Middle frontal gyrus (tissue), 1 donor: ENCODE results near the gene UBB.
"Not testable (repeated sequence)": the region's sequence is repeated elsewhere in the genome, so short reads cannot be mapped to it uniquely, and the experiment has no call there.

ENCODE experiments used
- DNase-seq: peaks from one replicate; pipeline ENCODE4 v3.0.0-alpha.2; 2015; ENCODE audit warnings: low spot score; ENCODE audit errors: extremely low spot score

Gene UBB

DNA sequence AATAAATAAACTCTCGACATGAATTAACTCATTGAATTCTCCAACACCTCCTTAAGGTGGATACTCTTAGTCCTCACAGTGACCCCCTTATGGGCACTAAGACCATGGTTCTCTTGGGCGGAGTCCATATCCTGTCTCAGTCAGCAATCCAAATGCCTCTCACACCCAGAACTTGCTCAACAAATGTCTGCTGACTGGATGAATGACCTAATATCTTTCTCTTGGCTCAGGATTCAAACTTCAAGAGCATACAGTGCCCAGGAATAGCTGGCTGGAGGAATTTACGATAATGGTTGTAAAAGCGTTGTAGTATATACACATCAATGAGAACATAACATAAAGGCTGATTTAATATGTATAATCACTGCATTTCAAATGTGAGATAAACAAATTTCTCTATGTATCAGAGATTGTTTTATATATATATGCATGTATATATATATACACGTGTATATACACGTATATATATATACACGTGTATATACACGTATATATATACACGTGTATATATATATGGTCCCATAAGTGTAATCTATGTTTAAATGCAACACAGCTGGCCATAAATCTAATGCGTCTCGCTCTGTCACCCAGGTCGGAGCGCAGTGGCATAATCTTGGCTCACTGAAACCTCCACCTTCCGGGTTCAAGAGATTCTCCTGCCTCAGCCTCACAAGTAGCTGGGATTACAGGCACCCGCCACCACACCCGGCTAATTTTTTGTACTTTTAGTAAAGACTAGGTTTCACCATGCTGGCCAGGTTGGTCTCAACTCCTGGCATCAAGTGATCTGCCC, 6.5 kb upstream of the UBB start:
- no peak for DNase-seq

- DNase-seq, result peak; percentile 52
These were observed 3.0 kb upstream of the UBB start for GRCh38 chr17:16377941-16378341.

GRCh38 chr17:16378636-16379282, 2.1 kb upstream of the UBB start:
- DNase-seq, result no peak

GRCh38 chr17:16379654-16380053, 1.2 kb upstream of the UBB start:
- no peak for DNase-seq

DNA sequence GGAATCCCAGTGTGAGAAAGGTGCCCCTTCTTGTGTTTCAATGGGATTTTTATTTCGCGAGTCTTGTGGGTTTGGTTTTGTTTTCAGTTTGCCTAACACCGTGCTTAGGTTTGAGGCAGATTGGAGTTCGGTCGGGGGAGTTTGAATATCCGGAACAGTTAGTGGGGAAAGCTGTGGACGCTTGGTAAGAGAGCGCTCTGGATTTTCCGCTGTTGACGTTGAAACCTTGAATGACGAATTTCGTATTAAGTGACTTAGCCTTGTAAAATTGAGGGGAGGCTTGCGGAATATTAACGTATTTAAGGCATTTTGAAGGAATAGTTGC, 567 bp downstream of the UBB start:
- no peak for DNase-seq

- no peak for DNase-seq
These were observed 2.3 kb downstream of the UBB start for GRCh38 chr17:16383216-16383615.

- no peak for DNase-seq
These were observed 2.9 kb downstream of the UBB start for GRCh38 chr17:16383772-16384287.

DNA sequence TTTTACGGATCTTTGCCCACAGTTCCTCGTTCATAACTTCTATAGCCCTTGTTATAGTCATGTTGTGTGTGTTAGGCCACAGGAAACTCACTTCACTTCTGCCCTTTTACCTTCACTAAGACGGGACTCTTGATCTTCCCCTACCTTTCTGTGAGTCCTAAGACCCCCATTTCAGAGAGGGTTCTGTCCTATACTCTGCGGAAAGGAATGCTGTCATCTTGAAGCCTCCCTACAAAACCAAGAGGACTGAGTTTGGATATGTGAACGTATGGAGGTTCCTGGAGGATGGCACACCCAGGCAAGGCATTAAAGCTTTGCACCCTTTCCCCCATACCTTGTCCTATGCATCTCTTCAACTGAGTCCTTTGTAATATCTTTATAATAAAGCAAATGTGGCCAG, 3.7 kb downstream of the UBB start:
- DNase-seq, result no peak

- DNase-seq, result not testable (repeated sequence)
These were observed 5.2 kb downstream of the UBB start for GRCh38 chr17:16386126-16386507.

GRCh38 chr17:16391451-16391850, 10.6 kb downstream of the UBB start:
- no peak for DNase-seq

DNA sequence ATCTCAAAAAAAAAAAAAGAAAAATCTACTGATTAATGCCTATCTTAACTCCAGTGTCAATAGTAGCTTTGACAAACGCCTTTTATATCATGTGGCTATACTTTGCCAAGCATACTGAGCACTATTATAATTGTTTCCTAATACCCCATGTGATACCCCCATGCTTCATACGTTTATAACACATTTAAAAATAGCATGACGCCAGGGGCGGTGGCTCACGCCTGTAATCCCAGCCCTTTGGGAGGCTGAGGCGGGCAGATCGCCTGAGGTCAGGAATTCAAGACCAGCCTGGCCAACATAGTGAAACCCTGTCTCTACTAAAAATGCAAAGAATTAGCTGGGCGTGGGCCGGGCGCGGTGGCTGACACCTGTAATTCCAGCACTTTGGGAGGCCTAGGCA, 11.6 kb downstream of the UBB start:
- not testable (repeated sequence) for DNase-seq

- DNase-seq, result not testable (repeated sequence)
These were observed 15.0 kb downstream of the UBB start for GRCh38 chr17:16395887-16396286.

- not testable (repeated sequence) for DNase-seq
These were observed 15.8 kb downstream of the UBB start for GRCh38 chr17:16396693-16397092.

GRCh38 chr17:16398270-16399267, 17.7 kb downstream of the UBB start:
- peak; percentile 29 for DNase-seq

GRCh38 chr17:16403847-16404246, 23.0 kb downstream of the UBB start:
- not testable (repeated sequence) for DNase-seq

- no peak for DNase-seq
These were observed 26.1 kb downstream of the UBB start for GRCh38 chr17:16406742-16407674.

DNA sequence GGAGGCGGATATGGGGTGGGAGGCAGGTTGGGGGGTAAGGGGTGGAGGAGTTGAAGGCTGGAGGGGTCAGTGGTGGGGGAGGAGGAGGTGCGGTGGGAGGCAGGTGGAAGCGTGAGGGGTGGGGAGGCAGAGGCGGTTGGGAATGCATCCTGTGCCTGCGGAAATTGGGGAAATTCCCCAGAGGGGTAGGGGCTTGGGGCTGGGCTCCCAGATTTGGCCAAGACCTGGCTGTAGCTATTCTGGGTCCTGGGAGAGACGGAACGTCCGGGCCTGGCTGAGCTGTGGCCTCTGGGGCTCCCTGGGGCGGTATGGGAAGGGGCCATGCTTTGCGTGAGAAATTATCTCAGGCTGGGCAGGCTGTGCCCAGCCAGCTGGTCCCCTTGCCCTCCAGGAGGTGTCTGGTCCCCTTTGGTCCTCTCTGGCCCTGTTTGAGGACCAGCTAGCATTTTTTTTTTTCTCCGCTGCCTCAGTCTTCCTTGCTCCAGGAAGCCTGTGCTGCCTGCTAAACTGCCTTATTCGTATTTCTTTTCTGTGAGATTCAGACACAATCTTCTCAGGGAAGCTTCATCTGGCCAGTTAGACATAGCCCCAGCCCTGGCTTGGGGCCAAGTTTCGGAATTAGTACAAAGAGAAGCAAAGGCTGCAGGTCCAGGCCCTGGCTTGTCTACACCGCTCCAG, 27.2 kb downstream of the UBB start:
- peak; percentile 26 for DNase-seq

- DNase-seq, result no peak
These were observed 34.4 kb downstream of the UBB start, which contains the start of gene TRPV2 for GRCh38 chr17:16415031-16415924. Gene TRPV2, plus strand, starts transcription at chr17:16415571. Its CDS starts 2,098 bp downstream, at chr17:16417669.

- DNase-seq, result no peak
These were observed 36.5 kb downstream of the UBB start for GRCh38 chr17:16417399-16417798.
